Heart right ventricle (tissue), 16 donors: Measurements from ENCODE around the gene PFDN1. TPM values are rescaled to one million over a fixed set of nuclear protein-coding genes. Genes with fewer than 3 reads are reported as not detected.

Source experiments
- ATAC-seq, 8 donors: fragments of 200-7000 bp; cut with Tn5 transposase; one replicate each; pipeline ENCODE4 v1.9.1; 2020; ENCODE audit warnings: mild to moderate bottlenecking in 8 of 8, moderate library complexity in 8 of 8, moderate number of reproducible peaks in 1 of 8
- DNase-seq, 2 donors: peaks; one replicate each; pipeline ENCODE4 v3.0.0-alpha.2; 2020
- H3K27ac ChIP-seq, 10 donors: fragments of 200-600 bp; sonication (generic) in 2 of 10; one replicate each; pipeline versions ENCODE4 v1.5.0 to v1.8.0; 2020 to 2022; ENCODE audit warnings: mild to moderate bottlenecking in 3 of 10
- H3K27me3 ChIP-seq, 7 donors: fragments of 200-600 bp; one replicate each; pipeline ENCODE4 v1.8.0; 2021 to 2022; ENCODE audit warnings: mild to moderate bottlenecking in 2 of 7
- H3K36me3 ChIP-seq, 9 donors: fragments of 200-600 bp; sonication (generic) in 1 of 9; one replicate each; pipeline versions ENCODE4 v1.5.0 to v1.8.0; 2020 to 2022; ENCODE audit warnings: mild to moderate bottlenecking in 2 of 9
- H3K4me1 ChIP-seq, 9 donors: fragments of 200-600 bp; sonication (generic) in 1 of 9; one replicate each; pipeline versions ENCODE4 v1.5.0 to v1.8.0; 2020 to 2022; ENCODE audit warnings: mild to moderate bottlenecking in 4 of 9
- H3K4me3 ChIP-seq, 10 donors: fragments of 200-600 bp; sonication (generic) in 2 of 10; one replicate each; pipeline versions ENCODE4 v1.5.0 to v1.8.0; 2020 to 2022; ENCODE audit warnings: mild to moderate bottlenecking in 7 of 10, moderate library complexity in 2 of 10
- H3K9me3 ChIP-seq, 11 donors: fragments of 200-600 bp in 10 of 11; sonication (generic) in 2 of 11; one replicate each; pipeline versions ENCODE4 v1.5.0 to v1.8.0; 2013 to 2022; ENCODE audit warnings: mild to moderate bottlenecking in 2 of 11, control low read depth in 1 of 11, moderate library complexity in 1 of 11
- CTCF ChIP-seq, 9 donors: fragments of 200-600 bp; sonication (generic) in 2 of 9; IDR thresholded peaks; one replicate each; pipeline versions ENCODE4 v1.5.0 to v1.8.0; 2021 to 2022; ENCODE audit warnings: antibody characterized with exemption in 9 of 9, mild to moderate bottlenecking in 5 of 9, moderate library complexity in 1 of 9
- WGBS, 2 donors: extraction: QIAGEN DNeasy Blood & Tissue Kit; methylation state at CpG; one replicate each; pipeline ENCODE4 v1.1.7; 2013; ENCODE audit warnings: inconsistent platforms in 1 of 2; 5-methylcytosine and 5-hydroxymethylcytosine counted together
- intact Hi-C, 10 donors: fragments of 100-400 bp; cut with DNase I; formaldehyde crosslinking; loops; one replicate each; pipeline versions ENCODE4 v1.11.1 to v1.14.2; 2022
- polyA plus RNA-seq, 2 donors: library from polyadenylated mRNA; stranded (reverse); fragments of 200-250 nt; gene quantifications; one replicate each; pipeline ENCODE4 v1.2.3, GENCODE V29; 2013
- total RNA-seq, 10 donors: library from RNA; stranded (reverse); fragmentation: NEBNext Ultra II Directional in 3 of 10; extraction: Animal tissue kit (Norgen Biotek cat#: 25700) in 3 of 10; gene quantifications; one replicate each; pipeline versions ENCODE4 v1.2.1 to v1.2.4, GENCODE V29; 2021 to 2023
- donor health status: Arrhythmogenic right ventricular cardiomyopathy.
- donor health status: ischemic (EF 13 %, LVEDD 7.1; RV severe dilation, severe dysfunction).
- donor health status: healthy with polysubstance abuse.
- donor health status: DM: no; HTN: yes; CAD: no.
- donor health status: DM: no; HTN: no; CAD: no.
- donor health status: ischemic (EF 25% LVEDD 6.9; RV normal size, moderate dysfunction).
- donor health status: ischemic (EF 25% LVEDD 5.7; RV mildly dilated, moderate dysfunction).
- donor health status: healthy.
- donor health status: DM: yes; HTN: yes; CAD: no.
- donor health status: Ischemic cardiomyopathy.
- donor health status: ischemic (EF 35%, LVEDD 5.7; RV mildly dilated, moderate dysfunction).
- donor health status: nonischemic (EF 11% LVEDD 7.7; RV severe dilation, severe dysfunction).
- donor health status: DM: yes; HTN: yes; CAD: no.
- donor health status: PGD.
- donor health status: ischemic (EF 29% LVEDD 5.4; RV normal size, mild dysfunction).
- donor health status: nonischemic (EF 23%, LVEDD 6.1; RV moderate dilation, normal function).

The PFDN1 gene
- total and polyA plus RNA-seq, 12 donors = 56.8 to 100 (median 80.7) TPM

GRCh38 chr5:140282266-140282665, 20.6 kb downstream of the PFDN1 start:
- TF ChIP-seq CTCF (IDR thresholded peaks at IDR 0.05) = no peak

GRCh38 chr5:140275837-140276236, 27.1 kb downstream of the PFDN1 start:
- Histone ChIP-seq H3K9me3 (no peaks in the 10 kb centered on the region), H3K27ac (peak overlapping the region in 1 of 10 donors; percentile 8), H3K27me3 (no peaks in the 10 kb centered on the region), H3K4me1 (peaks cover 4 to 45% (median 22%) of the 10 kb centered on the region in 9 donors), H3K36me3 (peaks cover 0 to 34% (median 0%) of the 10 kb centered on the region in 9 donors), H3K4me3 (no peak overlapping the region)
- DNase-seq (no peak), ATAC-seq (no peak)
- intact Hi-C loops = loop anchor here in 1 of 10 donors (2.0 kb wide), 1 partner anchor 29 kb away; no protein-coding TSS in a partner anchor
- no peak for TF ChIP-seq CTCF (IDR thresholded peaks at IDR 0.05)

More at GRCh38 chr5:140282266-140282665, 20.6 kb downstream of the PFDN1 start:
- Histone ChIP-seq H3K27ac (peak overlapping the region in 1 of 10 donors; percentile 1), H3K9me3 (no peaks in the 10 kb centered on the region), H3K36me3 (peaks cover 0 to 40% (median 0%) of the 10 kb centered on the region in 9 donors), H3K4me3 (no peak overlapping the region), H3K27me3 (no peaks in the 10 kb centered on the region), H3K4me1 (peaks cover 11 to 48% (median 21%) of the 10 kb centered on the region in 9 donors)
- DNase-seq = no peak
- no peak for ATAC-seq
- 95 to 97% methylated on average over 2 of the region's 2 CpGs for WGBS, 2 donors
- intact Hi-C loops = no loop called here

GRCh38 chr5:140273401-140273877, 29.5 kb downstream of the PFDN1 start:
- intact Hi-C loops = no loop called here
- H3K4me1 ChIP-seq = peaks cover 0 to 41% (median 21%) of the 10 kb centered on the region in 9 donors
- no peaks in the 10 kb centered on the region for H3K27me3 ChIP-seq
- peak overlapping the region in 8 of 10 donors; percentile 10 to 61 (median 42) for H3K27ac ChIP-seq
- DNase-seq (no peak), ATAC-seq (peak; percentile 32 to 84 (median 70))
- H3K36me3 ChIP-seq = peaks cover 0 to 10% (median 0%) of the 10 kb centered on the region in 9 donors
- WGBS, 2 donors = 46 to 58% methylated on average over 6 of the region's 6 CpGs
- no peak for TF ChIP-seq CTCF (IDR thresholded peaks at IDR 0.05)
- H3K9me3 ChIP-seq = no peaks in the 10 kb centered on the region
- H3K4me3 ChIP-seq = no peak overlapping the region

- Histone ChIP-seq H3K9me3 (no peaks in the 10 kb centered on the region), H3K4me3 (no peak overlapping the region), H3K27me3 (no peaks in the 10 kb centered on the region), H3K27ac (peak overlapping the region in 1 of 10 donors; percentile 14), H3K36me3 (no peaks in the 10 kb centered on the region), H3K4me1 (peaks cover 9 to 71% (median 48%) of the 10 kb centered on the region in 9 donors)
- intact Hi-C loops = loop anchor here in 1 of 10 donors (2.0 kb wide), 1 partner anchor 19 kb away; no protein-coding TSS in a partner anchor
- ATAC-seq = no peak
- DNase-seq = no peak
- no peak for TF ChIP-seq CTCF (IDR thresholded peaks at IDR 0.05)
Measured at GRCh38 chr5:140270008-140270407, 32.9 kb downstream of the PFDN1 start.
